ENCODE measurements around the gene PYGB. TPM values are rescaled to one million over a fixed set of nuclear protein-coding genes. Genes with fewer than 3 reads are reported as not detected.

PYGB gene
- polyA plus RNA-seq, 3 donors from 2014 or later = 39.3 to 56.0 (median 51.0) TPM

DNA sequence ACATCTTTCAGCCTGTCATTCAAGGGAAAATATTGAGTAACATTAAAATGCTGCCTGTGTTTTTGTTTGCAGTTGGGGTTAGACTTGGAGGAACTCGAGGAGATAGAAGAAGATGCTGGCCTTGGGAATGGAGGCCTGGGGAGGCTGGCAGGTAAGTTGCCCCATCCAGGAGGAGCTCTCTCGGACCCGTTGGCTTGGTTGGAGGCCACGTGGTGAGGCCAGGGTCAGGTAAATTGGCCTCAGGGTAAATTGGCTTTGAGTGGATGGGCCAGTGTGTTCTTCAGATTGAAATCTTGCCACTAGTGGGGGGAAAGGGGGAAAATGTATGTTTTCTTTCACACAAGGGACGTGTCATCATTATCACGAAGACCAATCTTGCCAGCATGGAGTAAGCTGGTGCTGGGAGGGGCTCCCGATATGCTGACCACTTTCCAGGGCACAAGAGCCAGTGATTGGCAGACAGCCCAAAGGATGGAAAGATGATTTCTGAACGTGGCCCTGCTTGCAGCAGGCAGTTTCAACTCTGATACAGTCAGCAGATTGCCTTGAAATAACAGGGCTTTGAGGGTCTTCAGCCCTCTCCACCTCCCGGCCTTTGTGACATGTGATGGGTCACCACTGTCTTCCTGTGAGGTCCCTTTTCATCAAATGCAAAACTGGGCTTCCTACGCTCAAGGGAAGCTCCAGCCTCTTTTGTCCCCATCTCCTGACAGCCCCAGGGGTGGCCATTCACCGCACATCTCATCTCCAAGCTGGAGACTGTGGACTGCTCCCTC is 21.4 kb downstream of the PYGB start:
- H3K27me3 Mint-ChIP-seq (ENCODE audit: low read depth in 3 of 3) = peaks cover 0 to 1% (median 0%) of the 10 kb centered on the region in 3 donors
- no peak overlapping the region for H3K27ac Mint-ChIP-seq
- H3K4me3 Mint-ChIP-seq = no peak overlapping the region
- peaks cover 2 to 11% of the 10 kb centered on the region in 2 donors for H3K4me1 Mint-ChIP-seq
- H3K9me3 Mint-ChIP-seq = no peaks in the 10 kb centered on the region
- peaks cover 6 to 21% (median 8%) of the 10 kb centered on the region in 3 donors for H3K36me3 Mint-ChIP-seq
- DNase-seq = no peak

DNA sequence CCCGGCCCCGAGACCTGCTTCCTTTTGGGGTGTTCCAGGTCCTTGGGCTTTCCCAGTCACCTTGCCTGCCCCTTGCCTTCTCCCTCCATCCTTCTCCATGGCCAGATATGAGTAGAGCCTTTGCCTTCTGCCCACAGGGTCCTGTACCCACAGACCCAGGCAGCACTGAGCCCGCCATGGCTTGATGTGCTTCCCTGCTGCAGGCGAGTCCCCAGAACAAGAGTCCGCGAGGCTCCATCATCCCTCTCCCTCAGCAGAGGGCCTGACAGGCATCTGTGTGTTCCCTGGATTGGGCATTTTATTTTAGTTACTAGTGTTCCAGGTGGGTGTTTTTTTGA is 21.9 kb downstream of the PYGB start:
- Mint-ChIP-seq H3K4me1 (peaks cover 2 to 11% of the 10 kb centered on the region in 2 donors), H3K9me3 (no peaks in the 10 kb centered on the region), H3K27me3 (ENCODE audit: low read depth in 3 of 3) (peaks cover 0 to 1% (median 0%) of the 10 kb centered on the region in 3 donors), H3K27ac (peak overlapping the region in 1 of 6 donors; percentile 59), H3K36me3 (peaks cover 6 to 16% (median 8%) of the 10 kb centered on the region in 3 donors), H3K4me3 (no peak overlapping the region)
- no peak for DNase-seq

DNA sequence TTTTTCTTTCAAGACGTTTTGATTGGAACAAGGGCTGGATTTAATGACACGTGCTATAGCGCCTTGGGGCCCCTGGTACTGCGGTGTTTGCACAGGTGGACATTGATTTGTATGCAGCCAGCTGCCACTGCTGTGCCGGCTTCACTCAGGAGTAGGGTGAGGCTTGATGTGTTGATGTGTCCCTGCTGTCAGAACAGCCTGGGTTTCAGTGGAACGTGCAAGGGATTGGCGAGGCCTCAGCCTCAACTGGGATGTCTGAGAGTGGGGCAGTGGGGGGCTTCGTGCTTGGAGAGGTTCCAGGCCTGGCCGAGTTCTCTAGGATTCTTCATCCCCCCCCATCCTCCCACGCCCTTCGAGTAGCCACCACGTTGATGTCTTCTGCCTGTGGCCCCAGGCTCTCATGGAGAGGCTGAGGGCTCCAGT is 23.0 kb downstream of the PYGB start:
- Mint-ChIP-seq H3K9me3 (no peaks in the 10 kb centered on the region), H3K36me3 (peaks cover 6 to 16% (median 8%) of the 10 kb centered on the region in 3 donors), H3K4me3 (no peak overlapping the region), H3K27ac (no peak overlapping the region), H3K4me1 (peaks cover 2 to 11% of the 10 kb centered on the region in 2 donors), H3K27me3 (ENCODE audit: low read depth in 3 of 3) (peaks cover 0 to 3% (median 1%) of the 10 kb centered on the region in 3 donors)
- DNase-seq = no peak

DNA sequence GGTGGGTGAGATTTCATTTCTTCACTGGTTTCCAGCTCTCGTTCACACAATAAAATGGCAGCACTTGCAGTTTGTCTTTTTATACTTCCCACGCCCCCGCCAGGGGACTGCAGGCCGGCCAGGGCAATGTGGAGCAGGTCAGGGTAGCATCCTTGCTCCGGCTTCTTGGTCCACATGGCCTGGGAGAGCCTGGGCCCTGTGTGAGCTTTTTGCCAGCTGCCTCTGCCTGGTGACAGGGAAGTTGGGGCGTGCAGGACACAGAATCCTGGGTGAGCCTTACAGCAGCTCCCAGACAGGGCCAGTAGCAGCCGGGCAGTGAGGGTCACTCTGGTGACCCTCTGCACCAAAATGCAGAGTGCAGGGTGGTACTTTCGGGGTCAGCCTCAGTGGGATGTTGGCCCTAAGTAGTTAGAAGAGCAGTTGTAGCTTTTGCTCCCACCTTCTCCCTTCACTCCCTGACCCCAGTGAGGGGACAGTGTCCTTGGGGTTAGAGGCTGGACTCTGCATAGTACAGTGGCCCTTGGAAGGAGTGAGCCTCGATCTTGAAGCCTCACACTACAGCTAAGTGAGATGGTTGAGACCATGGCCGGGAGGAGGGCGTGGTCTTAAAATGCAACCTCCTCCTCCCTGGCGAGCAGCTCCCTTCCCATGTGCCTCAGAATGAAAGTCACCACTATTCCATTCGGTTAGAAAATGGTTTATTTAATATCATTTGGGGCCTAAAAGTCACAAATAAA is 23.8 kb downstream of the PYGB start:
- Mint-ChIP-seq H3K36me3 (peaks cover 6 to 16% (median 8%) of the 10 kb centered on the region in 3 donors), H3K4me3 (no peak overlapping the region), H3K9me3 (no peaks in the 10 kb centered on the region), H3K27ac (no peak overlapping the region), H3K27me3 (ENCODE audit: low read depth in 3 of 3) (peaks cover 1 to 3% (median 2%) of the 10 kb centered on the region in 3 donors), H3K4me1 (peaks cover 2 to 7% of the 10 kb centered on the region in 2 donors)
- no peak for DNase-seq

DNA sequence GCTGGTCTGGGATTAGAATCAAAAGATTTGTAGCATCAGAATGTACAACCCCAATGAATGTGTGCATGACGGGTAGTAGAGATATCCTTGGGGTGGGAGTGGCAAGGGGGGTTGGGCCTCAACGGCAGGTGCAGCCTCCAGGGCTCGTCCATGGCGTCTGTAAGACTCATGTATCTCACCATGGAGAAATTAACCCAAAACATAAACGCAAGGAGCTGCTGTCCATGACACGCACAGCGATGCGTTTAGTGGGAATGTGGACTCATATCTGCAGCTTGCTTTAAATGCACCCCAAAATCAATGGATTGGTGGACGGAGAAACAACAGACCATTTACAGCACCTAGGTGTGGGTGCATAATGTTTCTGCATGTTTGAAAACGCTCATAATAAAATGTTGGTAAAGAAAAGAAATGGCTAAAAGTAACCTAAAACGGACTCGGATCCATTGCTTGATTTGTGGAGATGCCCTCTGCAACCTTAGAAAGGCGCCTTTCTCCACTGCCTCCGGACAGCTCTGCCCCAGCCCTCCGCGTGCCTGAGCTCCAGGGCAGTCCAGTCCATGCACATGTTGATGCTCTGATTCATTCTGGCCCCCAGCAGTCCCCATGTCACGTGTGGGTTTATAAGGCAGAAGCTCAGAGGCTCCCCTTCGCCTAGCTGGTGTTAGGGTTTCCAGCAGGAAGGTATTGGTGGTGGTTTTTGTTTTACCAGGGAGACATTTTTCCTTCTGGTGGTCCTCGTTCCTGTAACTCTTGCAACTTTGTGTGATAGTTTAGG is 24.5 kb downstream of the PYGB start:
- DNase-seq = no peak
- no peaks in the 10 kb centered on the region for H3K9me3 Mint-ChIP-seq
- H3K27ac Mint-ChIP-seq = no peak overlapping the region
- no peak overlapping the region for H3K4me3 Mint-ChIP-seq
- H3K27me3 Mint-ChIP-seq (ENCODE audit: low read depth in 3 of 3) = peaks cover 1 to 3% (median 2%) of the 10 kb centered on the region in 3 donors
- peaks cover 0 to 2% of the 10 kb centered on the region in 2 donors for H3K4me1 Mint-ChIP-seq
- H3K36me3 Mint-ChIP-seq = peaks cover 6 to 16% (median 8%) of the 10 kb centered on the region in 3 donors

DNA sequence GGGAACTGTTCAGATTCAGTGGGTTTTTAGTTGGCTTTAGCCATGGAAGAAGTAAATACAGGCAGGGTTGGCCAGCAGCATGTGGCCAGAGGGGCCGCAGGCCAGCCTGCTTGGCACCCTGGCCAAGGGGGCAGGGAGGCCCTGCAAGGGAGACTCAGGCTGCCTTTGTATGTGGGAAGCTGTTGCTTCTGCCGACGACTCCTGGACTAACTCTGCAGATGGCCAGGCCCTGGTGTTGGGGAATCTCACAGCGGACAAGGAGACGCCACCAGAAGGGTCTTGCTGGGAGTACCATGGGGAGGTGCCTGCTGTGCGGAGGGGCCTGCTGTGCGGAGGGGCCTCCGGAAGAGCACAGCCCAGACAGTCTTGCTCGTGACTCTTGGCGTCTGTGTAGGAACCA is 25.2 kb downstream of the PYGB start:
- Mint-ChIP-seq H3K27ac (no peak overlapping the region), H3K36me3 (peaks cover 6 to 19% (median 8%) of the 10 kb centered on the region in 3 donors), H3K4me3 (no peak overlapping the region), H3K4me1 (no peaks in the 10 kb centered on the region), H3K9me3 (no peaks in the 10 kb centered on the region), H3K27me3 (ENCODE audit: low read depth in 3 of 3) (peaks cover 1 to 3% (median 2%) of the 10 kb centered on the region in 3 donors)
- DNase-seq = no peak

DNA sequence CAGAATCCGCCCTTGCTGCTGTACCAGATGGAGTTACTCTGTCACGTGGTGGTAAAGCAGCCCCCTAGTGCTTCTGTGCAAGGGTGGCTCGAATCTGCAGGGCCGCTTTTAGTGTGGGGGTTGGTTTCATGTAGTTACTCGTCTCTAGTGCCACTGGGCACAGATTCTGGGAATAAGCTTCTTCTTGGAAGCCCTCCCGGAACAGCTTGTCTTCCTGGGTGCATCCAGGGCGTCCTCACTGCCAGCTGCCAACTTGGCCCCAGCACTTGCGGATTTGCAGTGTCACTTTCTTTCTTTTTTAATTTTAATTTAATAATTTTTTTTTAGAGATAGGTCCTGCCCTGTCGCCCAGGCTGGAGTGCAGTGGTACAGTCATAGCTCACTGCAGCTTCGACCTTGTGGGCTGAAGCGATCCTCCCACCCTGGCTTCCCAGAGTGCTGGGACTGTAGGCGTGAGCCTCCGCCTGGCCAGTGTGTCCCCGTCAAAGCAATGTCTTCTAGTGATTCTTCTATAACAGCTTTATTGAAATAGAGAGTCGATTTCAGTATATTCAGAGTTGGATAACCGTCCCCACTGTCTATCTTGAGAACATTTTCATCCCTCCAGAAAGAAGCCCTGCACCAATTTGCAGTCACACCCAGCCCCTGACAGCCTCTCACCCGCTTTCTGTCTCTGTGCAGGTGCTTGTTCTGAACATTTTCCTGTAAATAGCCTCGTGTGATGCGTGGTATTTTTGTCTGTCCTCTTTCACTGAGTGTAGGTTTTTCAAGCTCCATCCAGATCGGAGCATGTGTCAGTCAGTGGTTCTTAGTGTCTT is 25.9 kb downstream of the PYGB start:
- Mint-ChIP-seq H3K9me3 (no peaks in the 10 kb centered on the region), H3K27me3 (ENCODE audit: low read depth in 3 of 3) (peaks cover 1 to 3% (median 2%) of the 10 kb centered on the region in 3 donors), H3K36me3 (peaks cover 5 to 19% (median 8%) of the 10 kb centered on the region in 3 donors), H3K4me3 (no peak overlapping the region), H3K27ac (no peak overlapping the region), H3K4me1 (no peaks in the 10 kb centered on the region)
- no peak for DNase-seq

DNA sequence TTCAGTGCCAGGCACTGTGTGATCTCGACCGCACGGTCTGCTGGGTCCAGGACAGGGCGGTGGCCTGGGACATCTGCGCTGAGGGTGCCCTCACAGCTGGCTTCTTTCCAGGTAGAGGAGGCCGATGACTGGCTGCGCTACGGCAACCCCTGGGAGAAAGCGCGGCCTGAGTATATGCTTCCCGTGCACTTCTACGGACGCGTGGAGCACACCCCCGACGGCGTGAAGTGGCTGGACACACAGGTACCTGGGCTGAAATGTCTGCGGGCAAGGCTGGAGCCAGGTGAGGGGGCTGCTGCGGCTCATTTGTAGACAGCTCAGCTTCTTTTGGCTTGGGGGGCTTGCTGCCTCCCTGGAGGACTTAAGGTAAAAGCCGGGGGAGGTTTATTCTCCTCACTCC is 26.6 kb downstream of the PYGB start:
- Mint-ChIP-seq H3K9me3 (no peaks in the 10 kb centered on the region), H3K36me3 (peaks cover 0 to 14% (median 8%) of the 10 kb centered on the region in 3 donors), H3K27me3 (ENCODE audit: low read depth in 3 of 3) (peaks cover 1 to 3% (median 2%) of the 10 kb centered on the region in 3 donors), H3K4me1 (no peaks in the 10 kb centered on the region), H3K27ac (no peak overlapping the region), H3K4me3 (no peak overlapping the region)
- no peak for DNase-seq

DNA sequence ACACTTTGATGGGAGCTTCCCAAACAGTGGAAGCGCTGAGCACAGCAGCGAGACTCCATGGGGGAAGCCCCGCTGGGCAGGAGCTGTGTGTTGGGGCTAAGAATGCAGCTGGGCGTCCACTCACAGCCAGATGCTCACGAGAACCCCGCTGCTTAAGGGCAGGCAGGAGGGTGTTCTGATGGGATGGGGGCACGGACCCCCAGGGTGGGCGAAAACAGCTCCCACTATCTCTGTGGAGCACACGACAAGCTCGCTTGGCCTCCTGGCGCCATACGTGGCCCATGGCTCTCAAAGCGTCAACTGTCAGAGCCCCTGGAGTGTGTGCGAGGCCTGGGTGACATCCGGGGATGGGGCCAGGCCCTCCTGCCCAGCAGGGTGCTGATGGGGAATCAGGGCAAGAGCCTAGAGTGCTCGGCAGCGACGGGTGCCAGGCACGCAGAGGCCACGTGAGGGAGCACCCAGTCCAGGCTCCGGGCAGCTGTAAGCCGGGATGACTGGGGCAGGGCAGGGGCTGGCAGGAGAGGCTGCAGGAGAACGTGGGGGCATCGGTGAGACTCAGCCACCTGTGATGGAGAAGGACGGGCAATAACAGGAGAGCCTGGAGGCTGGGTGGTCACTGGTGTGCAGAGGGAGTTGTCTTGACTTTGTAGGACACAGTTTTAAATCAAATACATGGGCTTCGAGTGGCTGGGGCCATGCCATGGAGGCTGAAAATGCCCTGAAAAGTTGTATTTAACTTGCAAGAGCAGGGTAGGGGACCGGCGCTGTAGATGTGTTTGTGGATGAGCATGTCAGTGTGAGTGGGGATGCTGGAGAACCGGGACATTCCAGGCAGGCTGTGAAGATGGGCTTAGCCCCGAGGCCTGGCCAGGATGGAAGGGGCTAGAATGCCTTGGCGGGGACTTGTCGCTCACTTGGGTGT is 27.3 kb downstream of the PYGB start:
- peaks cover 0 to 13% (median 5%) of the 10 kb centered on the region in 3 donors for H3K36me3 Mint-ChIP-seq
- DNase-seq = no peak
- H3K4me3 Mint-ChIP-seq = no peak overlapping the region
- H3K27ac Mint-ChIP-seq = peak overlapping the region in 1 of 6 donors; percentile 18
- H3K9me3 Mint-ChIP-seq = no peaks in the 10 kb centered on the region
- peaks cover 0 to 3% (median 2%) of the 10 kb centered on the region in 3 donors for H3K27me3 Mint-ChIP-seq (ENCODE audit: low read depth in 3 of 3)
- no peaks in the 10 kb centered on the region for H3K4me1 Mint-ChIP-seq

DNA sequence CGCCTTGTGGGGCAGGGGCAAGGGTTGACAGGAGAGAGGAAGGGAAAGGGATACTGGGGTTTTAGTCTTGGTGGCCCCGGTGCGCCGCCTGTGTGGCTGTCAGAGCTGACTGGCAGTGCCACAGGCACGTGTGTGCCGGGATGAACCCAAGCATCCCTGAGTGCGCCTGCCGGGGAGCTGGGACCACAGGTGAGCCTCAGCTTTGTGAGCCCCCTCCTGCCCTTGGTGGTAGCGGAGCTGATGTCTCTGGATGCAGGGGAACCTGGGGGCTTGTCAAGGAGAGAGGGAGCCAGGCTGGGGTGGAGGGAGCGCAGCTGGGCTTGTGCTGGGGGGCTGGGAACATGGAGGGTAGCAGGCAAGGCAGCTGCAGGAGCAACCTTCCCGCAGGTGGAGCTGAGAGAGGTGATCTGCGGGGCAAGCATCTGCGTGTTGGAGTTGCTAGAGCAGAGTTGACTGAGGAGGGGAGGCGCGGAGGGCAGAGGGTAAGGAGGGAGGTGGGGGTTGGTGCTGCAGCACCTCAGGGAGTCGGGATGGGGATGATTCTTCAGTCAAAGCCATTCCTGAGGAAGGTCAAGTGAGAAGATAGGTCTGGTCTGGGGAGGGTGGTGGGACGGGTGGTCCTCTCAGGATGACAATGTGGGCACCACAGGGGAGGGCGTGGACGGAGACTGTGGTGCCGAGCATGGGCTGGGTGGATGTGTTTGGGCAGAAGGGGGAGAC is 28.1 kb downstream of the PYGB start:
- Mint-ChIP-seq H3K27me3 (ENCODE audit: low read depth in 3 of 3) (peaks cover 0 to 3% (median 2%) of the 10 kb centered on the region in 3 donors), H3K27ac (peak overlapping the region in 1 of 6 donors; percentile 50)

DNA sequence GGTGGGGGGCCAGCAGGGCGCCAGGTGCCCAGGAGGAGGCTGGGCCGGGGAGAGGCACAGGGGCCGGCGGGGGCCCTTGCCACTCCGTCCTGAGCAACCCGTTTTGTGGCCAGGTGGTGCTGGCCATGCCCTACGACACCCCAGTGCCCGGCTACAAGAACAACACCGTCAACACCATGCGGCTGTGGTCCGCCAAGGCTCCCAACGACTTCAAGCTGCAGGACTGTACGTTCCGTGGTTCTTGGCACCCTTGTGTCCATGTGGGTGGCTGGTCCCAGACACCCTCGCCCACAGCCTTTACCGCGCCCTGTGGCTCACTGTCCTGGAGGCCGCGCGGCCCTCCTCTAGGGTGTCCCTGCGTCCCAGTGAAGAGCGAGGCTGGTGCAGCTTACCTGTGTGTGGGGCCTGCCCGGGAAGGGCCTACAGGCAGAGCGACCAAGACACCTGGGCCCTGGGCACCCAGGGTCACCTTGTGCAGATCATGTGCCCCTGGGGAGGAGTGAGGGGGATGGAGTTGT is 28.7 kb downstream of the PYGB start:
- DNase-seq = no peak

More for the DNA sequence above, 28.1 kb downstream of the PYGB start:
- Mint-ChIP-seq H3K9me3 (no peaks in the 10 kb centered on the region), H3K36me3 (peaks cover 0 to 13% (median 5%) of the 10 kb centered on the region in 3 donors), H3K4me1 (no peaks in the 10 kb centered on the region), H3K4me3 (no peak overlapping the region)
- no peak for DNase-seq

More for the DNA sequence above, 28.7 kb downstream of the PYGB start:
- Mint-ChIP-seq H3K36me3 (peaks cover 0 to 13% (median 5%) of the 10 kb centered on the region in 3 donors), H3K27ac (no peak overlapping the region), H3K4me3 (no peak overlapping the region), H3K4me1 (no peaks in the 10 kb centered on the region), H3K27me3 (ENCODE audit: low read depth in 3 of 3) (peaks cover 0 to 3% (median 2%) of the 10 kb centered on the region in 3 donors), H3K9me3 (no peaks in the 10 kb centered on the region)

Data from immature natural killer cell (primary cell).